HG03378 (cell line): ENCODE results near the gene PIAS1.

ENCODE experiments used
- ATAC-seq: cut with Tn5 transposase; IDR thresholded peaks from one replicate; pipeline ENCODE4 v1.9.1; 2021; ENCODE audit warnings: mild to moderate bottlenecking, moderate library complexity; ENCODE audit not compliant: unreplicated experiment

PIAS1 gene

GRCh38 chr15:68175526-68175925 lies 121.4 kb downstream of the PIAS1 start:
- ATAC-seq = no peak

- no peak for ATAC-seq
Observed at GRCh38 chr15:68176601-68177000, 122.5 kb downstream of the PIAS1 start.

DNA sequence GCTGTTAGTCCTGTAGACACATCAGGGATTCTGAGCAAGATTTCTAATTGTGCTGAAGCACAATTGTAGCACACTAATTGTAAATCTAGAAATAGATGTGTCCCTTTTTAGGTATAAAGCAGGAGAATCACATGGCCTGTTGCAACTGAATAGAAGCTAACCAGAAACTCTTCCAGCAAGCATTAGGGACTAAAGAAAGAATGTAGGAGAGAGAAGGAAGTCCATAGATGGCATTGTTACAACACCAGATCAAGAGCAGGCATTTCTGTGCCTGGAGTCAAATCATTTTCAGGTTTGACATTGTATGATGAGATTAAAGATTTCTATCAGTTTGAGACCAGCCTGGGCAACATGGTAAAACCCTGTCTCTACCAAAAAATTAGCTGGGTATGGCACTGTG lies 123.6 kb downstream of the PIAS1 start:
- no peak for ATAC-seq

- no peak for ATAC-seq
Observed at GRCh38 chr15:68183616-68184315, 129.7 kb downstream of the PIAS1 start.

DNA sequence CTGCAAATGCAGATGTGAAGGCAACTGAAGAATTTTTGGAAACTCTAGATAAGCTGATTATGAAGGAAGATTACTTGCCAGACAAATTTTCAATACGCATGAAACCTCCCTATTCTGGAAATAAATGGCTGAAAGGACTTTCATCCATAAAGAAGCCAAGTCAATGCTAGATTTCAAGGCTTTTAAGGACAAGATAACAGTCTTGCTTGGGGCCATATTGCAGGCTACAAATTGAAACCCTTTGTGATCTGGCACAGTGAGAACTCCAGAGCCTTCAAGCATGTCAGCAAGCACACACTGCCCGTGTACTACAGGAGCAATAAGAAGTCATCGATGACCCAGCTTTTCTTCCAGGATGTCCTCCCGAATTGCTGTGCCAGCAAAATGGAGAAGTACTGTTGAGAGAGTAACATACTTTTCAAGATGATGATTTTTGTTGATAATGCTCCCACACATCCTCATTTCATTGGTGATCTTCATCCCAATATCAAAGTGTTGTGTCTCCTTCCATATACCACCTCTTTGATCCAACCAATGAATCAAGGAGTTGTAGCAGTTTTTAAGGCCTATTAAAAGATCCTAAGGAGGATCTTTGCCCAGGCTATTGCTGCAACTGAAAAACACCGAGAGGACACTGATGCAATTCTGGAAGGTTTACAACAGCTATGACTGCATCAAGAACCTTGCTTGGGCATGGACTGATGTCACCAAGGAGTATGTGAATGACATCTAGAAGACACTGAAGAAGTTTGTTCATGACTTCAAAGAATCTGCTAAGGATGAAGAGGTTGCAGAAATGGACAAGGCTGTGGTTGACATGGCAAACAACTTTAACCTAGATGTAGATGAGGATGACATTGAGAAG lies 130.7 kb downstream of the PIAS1 start:
- ATAC-seq = no peak

- no peak for ATAC-seq
Observed at GRCh38 chr15:68186671-68187397, 132.7 kb downstream of the PIAS1 start.

- ATAC-seq = no peak
Observed at GRCh38 chr15:68187559-68187958, 133.4 kb downstream of the PIAS1 start.

DNA sequence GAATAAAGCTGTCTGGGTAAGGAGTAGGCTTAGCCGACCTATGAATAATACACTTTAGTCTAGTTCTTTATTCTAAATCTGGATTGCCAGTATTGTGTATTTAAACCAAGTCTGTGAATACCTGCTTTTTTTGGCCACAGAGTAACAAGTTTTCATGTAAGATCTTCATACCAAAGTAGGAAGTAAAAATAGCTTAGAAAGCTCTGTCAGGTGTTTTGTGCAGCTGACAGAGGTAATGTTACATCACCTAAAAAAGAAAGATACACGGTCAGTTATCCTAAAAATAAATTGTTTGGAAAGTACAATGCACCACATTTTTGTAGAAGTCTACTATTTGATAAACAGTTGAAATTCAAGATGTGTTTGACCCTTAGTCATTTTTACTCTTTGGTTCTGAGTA lies 134.5 kb downstream of the PIAS1 start:
- ATAC-seq = no peak

DNA sequence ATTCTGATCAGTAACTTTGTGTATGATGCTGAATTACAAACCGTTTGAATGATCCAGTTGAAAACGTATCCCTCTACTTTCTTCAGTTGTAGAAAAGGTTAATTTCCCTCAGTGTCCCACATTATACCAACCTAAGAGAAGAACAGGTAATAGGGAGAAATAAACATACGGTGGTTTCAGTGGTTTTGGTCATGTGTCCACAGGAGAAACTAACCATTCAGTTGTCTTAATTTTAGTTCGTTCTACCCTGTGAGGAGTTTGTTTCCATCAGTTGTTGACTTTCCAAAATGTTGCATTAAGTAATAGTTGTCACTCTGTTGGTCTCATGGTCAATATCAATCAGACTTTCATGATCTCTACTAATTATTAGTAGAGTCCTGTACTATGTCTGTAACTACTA lies 135.9 kb downstream of the PIAS1 start:
- ATAC-seq = no peak

DNA sequence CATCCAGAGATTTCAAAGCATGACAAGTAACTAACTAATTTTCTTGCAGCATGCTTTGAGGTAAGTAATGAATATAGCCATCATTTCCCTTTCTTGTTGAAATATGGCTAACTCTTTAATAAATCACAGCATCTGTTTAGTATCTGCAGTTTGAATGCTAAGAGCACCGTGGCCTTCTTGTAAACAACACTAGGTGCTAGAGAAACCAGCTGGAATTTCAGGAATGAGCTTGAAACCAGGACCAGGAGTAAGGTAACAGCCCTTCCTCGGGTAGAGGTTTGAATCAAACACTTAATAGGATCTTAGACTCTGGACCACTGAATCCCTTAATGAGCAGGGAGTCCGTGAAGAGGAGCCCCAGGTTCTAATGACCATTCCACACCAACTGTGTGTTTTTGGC lies 137.4 kb downstream of the PIAS1 start:
- ATAC-seq = no peak

DNA sequence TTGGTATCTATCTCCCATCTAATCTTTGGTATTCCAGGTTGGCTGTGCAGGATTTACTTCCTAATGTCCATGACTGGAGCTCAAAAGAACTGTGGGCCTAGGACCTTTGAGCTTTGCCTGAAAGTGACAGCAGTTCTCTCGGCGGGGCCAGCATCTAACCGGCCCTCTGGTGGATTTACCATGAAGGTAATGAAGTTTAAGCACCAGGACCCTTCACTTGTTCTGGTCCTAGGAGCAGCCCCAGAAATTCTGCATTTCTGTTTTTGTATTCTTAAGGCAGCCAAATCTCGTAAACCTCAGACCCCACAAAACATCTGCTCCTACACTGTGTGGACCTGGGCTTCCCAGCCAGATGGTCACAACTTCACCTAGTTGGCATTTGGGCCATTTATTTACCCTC lies 138.0 kb downstream of the PIAS1 start:
- ATAC-seq = no peak

- no peak for ATAC-seq
Observed at GRCh38 chr15:68192804-68193486, 138.8 kb downstream of the PIAS1 start.

DNA sequence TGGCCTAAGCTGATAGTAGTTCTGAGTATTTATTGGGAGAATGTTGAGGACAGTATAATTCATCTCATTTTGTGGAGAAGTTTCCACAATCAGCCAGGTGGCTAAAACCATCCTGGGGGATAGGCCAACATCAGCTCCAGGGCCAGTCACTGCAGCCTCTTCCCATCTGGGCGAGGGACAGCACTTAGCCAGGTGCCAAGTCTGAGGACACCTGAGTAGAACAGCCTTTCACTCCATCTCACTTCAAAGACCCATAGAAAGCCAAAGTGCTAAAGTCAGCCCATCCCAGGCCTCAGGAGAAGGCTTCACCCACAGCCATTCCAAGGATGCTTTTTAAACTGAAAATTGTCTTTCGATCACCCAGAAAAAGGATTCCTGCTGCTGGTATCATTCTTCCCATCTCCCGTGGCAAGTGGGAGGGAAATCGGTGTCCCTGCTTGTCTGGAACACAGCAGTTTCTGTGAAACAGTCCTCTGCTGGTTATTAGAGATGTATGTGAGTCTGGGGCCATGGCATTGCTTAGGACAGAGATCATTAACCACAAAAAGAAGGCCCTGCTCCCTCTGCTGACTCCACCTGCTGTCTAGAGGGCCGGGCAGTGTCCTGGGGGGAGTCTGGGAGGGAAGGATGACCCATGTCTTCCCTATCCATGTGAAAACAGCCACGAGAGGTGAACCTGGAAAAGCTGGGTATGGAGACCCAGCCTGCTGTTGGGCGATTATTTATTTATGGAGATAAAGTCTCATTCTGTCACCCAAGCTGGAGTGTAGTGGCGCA lies 141.4 kb downstream of the PIAS1 start:
- ATAC-seq = no peak

DNA sequence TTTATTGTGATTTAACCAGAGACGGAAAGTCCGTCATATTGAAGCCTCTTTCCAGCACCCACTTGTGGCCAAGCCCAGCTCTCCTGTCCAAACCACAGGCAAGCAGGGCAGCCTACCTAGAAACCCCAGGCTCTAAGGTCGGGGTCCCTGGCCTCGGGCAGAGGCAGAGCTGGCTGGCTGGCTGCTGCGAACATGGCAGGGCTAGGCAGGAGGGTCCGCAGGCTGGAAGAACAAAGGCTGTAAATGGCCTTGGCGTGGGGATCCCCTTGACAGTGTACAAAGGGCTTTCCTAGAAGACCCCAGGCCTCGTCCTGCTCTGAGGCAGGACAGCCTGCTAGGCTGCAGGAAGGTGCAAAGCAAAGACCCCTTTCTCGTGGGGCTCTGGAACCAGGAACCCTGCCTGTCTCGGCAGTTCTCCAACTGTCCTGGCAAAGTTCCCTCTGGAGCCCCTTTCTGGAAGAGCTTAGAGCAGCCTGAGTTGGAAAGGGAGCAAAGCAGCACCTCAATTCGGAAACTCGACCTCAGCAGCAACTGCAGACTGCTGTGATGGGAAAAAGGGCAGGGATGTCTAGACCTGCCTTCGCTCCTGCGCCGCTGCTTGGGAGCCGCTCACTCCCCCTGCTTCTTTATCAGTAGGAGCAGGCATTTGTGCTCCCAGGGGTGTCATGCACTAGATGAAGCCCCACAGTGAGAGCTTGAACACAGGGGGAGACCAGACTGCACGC lies 142.5 kb downstream of the PIAS1 start:
- no peak for ATAC-seq

DNA sequence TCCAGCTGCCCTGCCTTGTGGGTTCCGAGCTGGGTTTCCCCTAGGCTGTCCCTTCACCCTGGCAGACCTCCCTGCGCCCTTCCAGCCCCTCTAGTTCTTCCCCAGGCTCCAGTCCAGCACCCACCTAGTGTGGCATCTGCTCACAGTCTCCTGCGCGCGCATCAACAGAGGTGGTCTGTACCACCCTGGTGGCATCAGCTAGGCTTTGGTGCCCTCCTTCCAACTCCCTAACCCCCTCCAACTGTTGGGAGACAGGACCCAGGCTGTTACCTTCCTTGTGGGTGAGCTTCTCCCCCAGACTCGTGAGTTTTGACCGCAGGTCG lies 143.0 kb downstream of the PIAS1 start:
- no peak for ATAC-seq

GRCh38 chr15:68197661-68198437 lies 143.7 kb downstream of the PIAS1 start:
- ATAC-seq = no peak

GRCh38 chr15:68199340-68199739 lies 145.2 kb downstream of the PIAS1 start:
- ATAC-seq = no peak

GRCh38 chr15:68200016-68200861 lies 146.1 kb downstream of the PIAS1 start:
- no peak for ATAC-seq
